A549 (cell line): Measurements from ENCODE around the gene FAM72D. TPM values are rescaled to one million over a fixed set of nuclear protein-coding genes. Genes with fewer than 3 reads are reported as not detected.
"Not testable (repeated sequence)": the region's sequence is repeated elsewhere in the genome, so short reads cannot be mapped to it uniquely, and the experiment has no call there.

Experiments
- ATAC-seq, 2 experiments: fragments of 200-7000 bp in 1 of 2; fragments of >200 bp in 1 of 2; cut with Nextera tagmentation in 1 of 2; cut with Tn5 transposase in 1 of 2; 3 replicates each; pipeline versions ENCODE4 v1.8.0 to v1.9.1; 2018 to 2020; ENCODE audit warnings: mild to moderate bottlenecking in 1 of 2, moderate library complexity in 1 of 2
- CTCF ChIA-PET: fragments of 300-600 bp; sonication (Branson Sonifier 250); formaldehyde crosslinking; extraction: SDS; loops from one replicate; lab custom pipeline; 2021; ENCODE audit warnings: antibody characterized with exemption, inconsistent platforms; lab: Yijun Ruan, JAX
- POLR2A ChIA-PET: fragments of 350-600 bp; formaldehyde crosslinking; extraction: SDS; loops from one replicate; lab custom pipeline; 2021; ENCODE audit warnings: antibody characterized with exemption, inconsistent platforms; lab: Yijun Ruan, JAX
- DNase-seq, 2 experiments: peaks; one replicate each; pipeline versions ENCODE4 v3.0.0 to v3.0.0-alpha.2; 2011 to 2016; ENCODE audit warnings: low read depth in 1 of 2, low spot score in 1 of 2
- FAIRE-seq: peaks from 2 replicates; lab custom pipeline; 2011; peaks lifted over from hg19 to GRCh38; lab: Jason Lieb, UNC
- H3K27ac ChIP-seq, 2 experiments: fragments of >200 bp; sonication (Bioruptor Twin); formaldehyde crosslinking; 3 replicates each; pipeline ENCODE4 v1.5.1; 2016 to 2017
- H3K4me1 ChIP-seq: fragments of >200 bp; sonication (Bioruptor Twin); formaldehyde crosslinking; 3 replicates; pipeline ENCODE4 v1.6.1; 2016
- H3K4me2 ChIP-seq: fragments of >200 bp; sonication (Bioruptor Twin); formaldehyde crosslinking; 3 replicates; pipeline ENCODE4 v1.6.1; 2016
- H3K4me3 ChIP-seq: fragments of >200 bp; sonication (Bioruptor Twin); formaldehyde crosslinking; 3 replicates; pipeline ENCODE4 v1.5.1; 2016
- H3K9me3 ChIP-seq: fragments of >200 bp; sonication (Bioruptor Twin); formaldehyde crosslinking; 3 replicates; pipeline ENCODE4 v1.6.1; 2016
- WGBS: methylation state at CpG from one replicate; pipeline ENCODE4 v1.1.6; 2017; ENCODE audit errors: missing lambda C conversion rate; 5-methylcytosine and 5-hydroxymethylcytosine counted together
- polyA plus RNA-seq, 4 experiments: library from polyadenylated mRNA; depleted of rRNA in 3 of 4; stranded (reverse); fragments of >200 nt; fragmentation: RNase III in 1 of 4; extraction: RNeasy Plus Mini Kit Qiagen cat#74134 plus additional on column Dnase treatment in 1 of 4; gene quantifications; 2 replicates in 3 of 4; 3 replicates in 1 of 4; pipeline ENCODE4 v1.2.3, GENCODE V29; 2011 to 2017

Gene FAM72D
- polyA plus RNA-seq, 2 of the 4 experiments (the other 2 are of a cell fraction), result 12.9 to 15.2 TPM

GRCh38 chr1:145065194-145065826 lies 30.5 kb upstream of the FAM72D start:
- H3K4me3 ChIP-seq, H3K4me1 ChIP-seq, H3K27ac ChIP-seq, DNase-seq, H3K4me2 ChIP-seq, H3K9me3 ChIP-seq, CTCF ChIA-PET, FAIRE-seq, POLR2A ChIA-PET: not testable (repeated sequence)
- 45% methylated on average over 3 of the region's 5 CpGs for WGBS
- peak; percentile 83 to 95; a peak in 5 of 6 replicates for ATAC-seq

GRCh38 chr1:145066486-145066885 lies 29.3 kb upstream of the FAM72D start:
- CTCF ChIA-PET, ATAC-seq, H3K4me2 ChIP-seq, H3K27ac ChIP-seq, DNase-seq, H3K9me3 ChIP-seq, POLR2A ChIA-PET, H3K4me1 ChIP-seq, FAIRE-seq, H3K4me3 ChIP-seq: not testable (repeated sequence)
- whole genome bisulfite sequencing, result no CpG with 5 or more reads among the region's 10 CpGs

- H3K9me3 ChIP-seq, H3K4me2 ChIP-seq, H3K27ac ChIP-seq, H3K4me3 ChIP-seq, FAIRE-seq, H3K4me1 ChIP-seq, DNase-seq, CTCF ChIA-PET, ATAC-seq, POLR2A ChIA-PET: not testable (repeated sequence)
- 100% methylated on average over 1 of the region's 6 CpGs for WGBS
Measured at GRCh38 chr1:145071569-145071968, 24.2 kb upstream of the FAM72D start.

- CTCF ChIA-PET, H3K9me3 ChIP-seq, H3K4me1 ChIP-seq, POLR2A ChIA-PET, H3K27ac ChIP-seq, FAIRE-seq, DNase-seq, H3K4me3 ChIP-seq, H3K4me2 ChIP-seq: not testable (repeated sequence)
- peak; percentile 21 to 36; a peak in 3 of 6 replicates for ATAC-seq
- WGBS, result 87% methylated on average over 3 of the region's 6 CpGs
Measured at GRCh38 chr1:145074021-145074559, 21.7 kb upstream of the FAM72D start.

- FAIRE-seq, H3K4me3 ChIP-seq, H3K4me1 ChIP-seq, CTCF ChIA-PET, H3K9me3 ChIP-seq, DNase-seq, H3K4me2 ChIP-seq, POLR2A ChIA-PET, H3K27ac ChIP-seq: not testable (repeated sequence)
- peak in 1 of 2 experiments; percentile 63; a peak in 3 of 6 replicates for ATAC-seq
- 14% methylated on average over 1 of the region's 3 CpGs for WGBS
Measured at GRCh38 chr1:145076877-145077276, 18.9 kb upstream of the FAM72D start.

- CTCF ChIA-PET, POLR2A ChIA-PET, H3K4me2 ChIP-seq, H3K4me1 ChIP-seq, H3K9me3 ChIP-seq, FAIRE-seq, H3K27ac ChIP-seq, DNase-seq, H3K4me3 ChIP-seq: not testable (repeated sequence)
- WGBS, result no CpG with 5 or more reads among the region's 11 CpGs
- ATAC-seq, result peak in 1 of 2 experiments; percentile 64; a peak in 3 of 6 replicates
Measured at GRCh38 chr1:145077872-145078786, 17.6 kb upstream of the FAM72D start.

- H3K27ac ChIP-seq, CTCF ChIA-PET, POLR2A ChIA-PET, H3K9me3 ChIP-seq, DNase-seq, H3K4me3 ChIP-seq, H3K4me2 ChIP-seq, H3K4me1 ChIP-seq, FAIRE-seq: not testable (repeated sequence)
- ATAC-seq, result peak in 1 of 2 experiments; percentile 64; a peak in 3 of 6 replicates
- no CpG with 5 or more reads among the region's 5 CpGs for WGBS
Measured at GRCh38 chr1:145078787-145079370, 16.9 kb upstream of the FAM72D start.

GRCh38 chr1:145079737-145080136 lies 16.0 kb upstream of the FAM72D start:
- CTCF ChIA-PET, H3K4me3 ChIP-seq, H3K27ac ChIP-seq, ATAC-seq, H3K9me3 ChIP-seq, H3K4me1 ChIP-seq, H3K4me2 ChIP-seq, DNase-seq, POLR2A ChIA-PET, FAIRE-seq: not testable (repeated sequence)
- 90% methylated on average over 2 of the region's 2 CpGs for WGBS

- H3K4me2 ChIP-seq, CTCF ChIA-PET, H3K4me1 ChIP-seq, H3K9me3 ChIP-seq, H3K4me3 ChIP-seq, ATAC-seq, DNase-seq, POLR2A ChIA-PET, FAIRE-seq, H3K27ac ChIP-seq: not testable (repeated sequence)
- 72% methylated on average over 2 of the region's 3 CpGs for WGBS
Measured at GRCh38 chr1:145080193-145080592, 15.6 kb upstream of the FAM72D start.

GRCh38 chr1:145082483-145083255 lies 13.1 kb upstream of the FAM72D start:
- ATAC-seq, result not testable (repeated sequence)
- 88% methylated on average over 3 of the region's 7 CpGs for WGBS

More at GRCh38 chr1:145082483-145083255, 13.1 kb upstream of the FAM72D start:
- DNase-seq, FAIRE-seq, H3K9me3 ChIP-seq, H3K4me3 ChIP-seq, H3K27ac ChIP-seq, POLR2A ChIA-PET, CTCF ChIA-PET, H3K4me2 ChIP-seq, H3K4me1 ChIP-seq: not testable (repeated sequence)
